ENCODE measurements around the gene SLC19A1.

Gene SLC19A1

DNA sequence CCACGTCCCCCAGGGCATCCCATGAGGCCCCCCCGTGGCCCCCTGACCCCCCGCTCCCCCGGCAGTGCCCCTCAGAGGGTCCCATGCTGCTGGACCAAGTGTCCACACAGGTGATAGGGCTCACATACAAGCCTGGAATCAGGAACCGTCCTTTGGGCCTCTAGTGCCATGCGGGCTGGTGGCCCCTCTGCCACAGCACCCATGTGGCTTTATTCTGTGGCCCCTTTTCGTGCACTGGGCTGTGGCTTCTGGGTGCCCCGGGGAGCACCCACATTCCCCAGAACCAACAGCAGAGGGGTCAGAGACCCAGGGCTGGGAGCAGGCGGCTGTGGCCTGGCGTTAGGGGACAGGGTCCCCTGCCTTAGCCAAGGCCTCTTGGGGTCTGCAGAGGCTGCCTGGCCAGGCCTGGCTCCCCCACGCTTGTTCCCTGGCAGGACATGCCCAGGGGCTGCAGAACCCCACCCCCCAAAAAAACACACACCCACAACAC lies 31.7 kb downstream of the SLC19A1 start:
- no peaks in the 10 kb centered on the region for H3K9me3 ChIP-seq
- peaks cover 22% of the 10 kb centered on the region for H3K36me3 ChIP-seq
- H3K4me1 ChIP-seq, result no peaks in the 10 kb centered on the region
- no peak for TF ChIP-seq CTCF (IDR thresholded peaks at IDR 0.05; ENCODE audit: low read depth, low read length)
- DNase-seq, result peak; percentile 7
- peaks cover 19% of the 10 kb centered on the region for H3K27me3 ChIP-seq
- H3K4me3 ChIP-seq (ENCODE audit: low read depth, low read length), result no peak overlapping the region

GRCh38 chr21:45509566-45510465 lies 32.4 kb downstream of the SLC19A1 start:
- no peaks in the 10 kb centered on the region for H3K4me1 ChIP-seq
- peak; percentile 26 for TF ChIP-seq CTCF (IDR thresholded peaks at IDR 0.05; ENCODE audit: low read depth, low read length)

DNA sequence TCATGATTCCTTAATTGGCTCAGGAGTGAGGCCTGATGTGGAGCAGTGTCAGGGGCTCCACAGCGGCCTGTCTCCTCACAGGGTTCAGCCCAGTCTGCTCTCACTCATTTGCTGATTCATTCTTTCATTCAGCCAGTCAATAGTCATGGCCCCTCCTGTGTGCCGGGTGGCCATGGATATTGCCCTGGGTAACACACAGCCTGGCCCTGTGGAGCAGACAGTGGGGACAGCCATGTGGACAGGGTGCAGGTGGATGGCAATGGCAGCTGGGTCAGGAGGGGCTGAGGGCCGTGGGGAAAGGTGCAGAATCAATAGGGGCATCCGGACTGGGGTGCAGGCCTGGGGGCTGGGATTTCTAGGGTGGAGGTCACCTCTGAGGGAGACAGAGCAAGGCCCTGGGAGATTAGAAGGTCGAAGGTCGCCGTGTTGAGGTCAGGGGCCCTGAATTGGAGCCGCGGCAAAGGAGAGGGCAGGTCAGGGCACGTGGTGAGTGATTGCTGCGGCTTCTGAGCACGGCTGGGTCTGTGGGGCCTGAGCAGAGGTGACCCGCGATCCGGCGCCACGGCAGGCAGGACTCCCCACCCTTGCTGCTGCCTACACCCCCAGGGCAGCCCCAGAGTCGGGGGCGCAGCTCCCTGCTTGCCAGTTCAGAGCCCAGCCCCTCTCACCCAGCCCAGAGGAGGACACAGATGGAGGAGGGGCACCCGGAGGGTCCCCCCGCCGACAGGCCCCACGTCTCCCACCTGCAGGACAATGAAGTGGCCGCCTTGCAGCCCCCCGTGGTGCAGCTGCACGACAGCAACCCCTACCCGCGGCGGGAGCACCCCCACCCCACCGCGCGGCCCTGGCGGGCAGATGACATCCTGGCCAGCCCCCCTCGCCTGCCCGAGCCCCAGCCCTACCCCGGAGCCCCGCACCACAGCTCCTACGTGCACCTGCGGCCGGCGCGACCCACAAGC lies 33.4 kb downstream of the SLC19A1 start:
- Histone ChIP-seq H3K27me3 (peaks cover 35% of the 10 kb centered on the region), H3K4me1 (no peaks in the 10 kb centered on the region), H3K36me3 (peaks cover 7% of the 10 kb centered on the region), H3K4me3 (ENCODE audit: low read depth, low read length) (no peak overlapping the region), H3K9me3 (no peaks in the 10 kb centered on the region)
- TF ChIP-seq CTCF (IDR thresholded peaks at IDR 0.05; ENCODE audit: low read depth, low read length), result no peak
- peak; percentile 24 for DNase-seq

More at GRCh38 chr21:45509566-45510465, 32.4 kb downstream of the SLC19A1 start:
- H3K4me3 ChIP-seq (ENCODE audit: low read depth, low read length), result no peak overlapping the region
- peaks cover 17% of the 10 kb centered on the region for H3K36me3 ChIP-seq
- DNase-seq, result peak; percentile 33
- H3K9me3 ChIP-seq, result no peaks in the 10 kb centered on the region
- peaks cover 26% of the 10 kb centered on the region for H3K27me3 ChIP-seq

- Histone ChIP-seq H3K4me1 (no peaks in the 10 kb centered on the region), H3K27me3 (peaks cover 37% of the 10 kb centered on the region), H3K9me3 (no peaks in the 10 kb centered on the region), H3K36me3 (peaks cover under 1% of the 10 kb centered on the region), H3K4me3 (ENCODE audit: low read depth, low read length) (no peak overlapping the region)
- TF ChIP-seq CTCF (IDR thresholded peaks at IDR 0.05; ENCODE audit: low read depth, low read length), result no peak
- DNase-seq, result peak; percentile 5
Observed at GRCh38 chr21:45507888-45508508, 34.2 kb downstream of the SLC19A1 start.

GRCh38 chr21:45507523-45507875 lies 34.7 kb downstream of the SLC19A1 start:
- Histone ChIP-seq H3K9me3 (no peaks in the 10 kb centered on the region), H3K27me3 (peaks cover 37% of the 10 kb centered on the region), H3K36me3 (no peaks in the 10 kb centered on the region; the same call in none of the 2 replicates), H3K4me1 (no peaks in the 10 kb centered on the region), H3K4me3 (ENCODE audit: low read depth, low read length) (no peak overlapping the region)
- peak; percentile 10 for DNase-seq
- no peak for TF ChIP-seq CTCF (IDR thresholded peaks at IDR 0.05; ENCODE audit: low read depth, low read length)

Measured in BE2C (cell line).